OCI-LY1 (cell line): ENCODE measurements around the gene CPT1B.

Experiments used
- H2AFZ ChIP-seq: fragments of 200-600 bp; sonication (generic), shearing (Covaris generic); 2 replicates; pipeline ENCODE4 v1.6.0; 2014; ENCODE audit warnings: antibody characterized with exemption, mild to moderate bottlenecking, low read length
- H3F3A ChIP-seq: fragments of 200-600 bp; sonication (generic), shearing (Covaris generic); 2 replicates; pipeline ENCODE4 v1.6.0; 2014; ENCODE audit warnings: mild to moderate bottlenecking, antibody characterized with exemption, low read length, moderate library complexity; ENCODE audit not compliant: insufficient read depth
- H3K27ac ChIP-seq: fragments of 200-600 bp; sonication (generic); 2 replicates; pipeline ENCODE4 v1.5.1; 2014; ENCODE audit warnings: low read length, mixed run types, mild to moderate bottlenecking, low read depth; ENCODE audit not compliant: poor library complexity, severe bottlenecking
- H3K27me3 ChIP-seq: fragments of 200-600 bp; sonication (generic); 2 replicates; pipeline ENCODE4 v1.6.0; 2014; ENCODE audit warnings: antibody characterized with exemption, mild to moderate bottlenecking, low read length, moderate library complexity; ENCODE audit not compliant: insufficient read depth
- H3K36me3 ChIP-seq: fragments of 200-600 bp; sonication (generic); 2 replicates; pipeline ENCODE4 v1.6.1; 2014; ENCODE audit warnings: mild to moderate bottlenecking, antibody characterized with exemption, low read length, moderate library complexity, mixed read lengths; ENCODE audit not compliant: insufficient read depth
- H3K4me1 ChIP-seq: fragments of 200-600 bp; sonication (generic); 2 replicates; pipeline ENCODE4 v1.5.1; 2014; ENCODE audit warnings: mild to moderate bottlenecking, low read length, moderate library complexity; ENCODE audit not compliant: insufficient read depth, severe bottlenecking
- H3K4me2 ChIP-seq: fragments of 200-600 bp; sonication (generic), shearing (Covaris generic); 2 replicates; pipeline ENCODE4 v1.6.1; 2014; ENCODE audit warnings: low read length
- H3K4me3 ChIP-seq: fragments of 200-600 bp; sonication (generic); 2 replicates; pipeline ENCODE4 v1.5.1; 2014; ENCODE audit warnings: low read length, low read depth, mild to moderate bottlenecking, mixed read lengths; ENCODE audit not compliant: poor library complexity, severe bottlenecking
- H3K79me2 ChIP-seq: fragments of 200-600 bp; shearing (Covaris generic); 2 replicates; pipeline ENCODE4 v1.6.1; 2016; ENCODE audit warnings: mixed run types, low read length, mixed read lengths; ENCODE audit not compliant: insufficient read depth
- H3K9ac ChIP-seq: fragments of 200-600 bp; sonication (generic), shearing (Covaris generic); 2 replicates; pipeline ENCODE4 v1.6.1; 2014; ENCODE audit warnings: mild to moderate bottlenecking, low read length, mixed read lengths
- H3K9me2 ChIP-seq: fragments of 200-600 bp; sonication (generic), shearing (Covaris generic); 2 replicates; pipeline ENCODE4 v1.6.1; 2014; ENCODE audit warnings: low read depth, mild to moderate bottlenecking, low read length, mixed read lengths
- H3K9me3 ChIP-seq: fragments of 200-600 bp; shearing (Covaris generic); 2 replicates; pipeline ENCODE4 v1.6.1; 2014; ENCODE audit warnings: low read length, mixed read lengths
- H4K20me1 ChIP-seq: fragments of 200-600 bp; sonication (generic), shearing (Covaris generic); 2 replicates; pipeline ENCODE4 v1.6.0; 2016; ENCODE audit warnings: mild to moderate bottlenecking, low read length; ENCODE audit not compliant: insufficient read depth
- CTCF ChIP-seq: fragments of 200-600 bp; sonication (generic), shearing (Covaris generic); IDR thresholded peaks from 2 replicates; pipeline ENCODE4 v1.5.1; 2017; ENCODE audit warnings: mild to moderate bottlenecking, antibody characterized with exemption, low read length, moderate library complexity, mixed read lengths
- EZH2 ChIP-seq: fragments of 200-600 bp; sonication (generic), shearing (Covaris generic); IDR thresholded peaks from 2 replicates; pipeline ENCODE4 v1.8.0; 2017; ENCODE audit warnings: borderline replicate concordance, mixed run types, mild to moderate bottlenecking, antibody characterized with exemption, low read length, moderate library complexity, mixed read lengths

CPT1B gene

GRCh38 chr22:50605002-50605612 lies 26.9 kb upstream of the CPT1B start:
- Histone ChIP-seq H3K4me3 (no peak overlapping the region), H3K79me2 (no peaks in the 10 kb centered on the region), H3K9me2 (no peaks in the 10 kb centered on the region), H2AFZ (no peak overlapping the region), H3K27me3 (no peaks in the 10 kb centered on the region), H3K9me3 (no peaks in the 10 kb centered on the region), H4K20me1 (no peaks in the 10 kb centered on the region), H3K4me1 (no peaks in the 10 kb centered on the region), H3K9ac (no peak overlapping the region), H3K4me2 (no peak overlapping the region), H3F3A (no peaks in the 10 kb centered on the region), H3K36me3 (no peaks in the 10 kb centered on the region), H3K27ac (no peak overlapping the region)
- no peak for TF ChIP-seq EZH2
- TF ChIP-seq CTCF = no peak

- Histone ChIP-seq H3K27ac (no peak overlapping the region), H3K79me2 (no peaks in the 10 kb centered on the region), H4K20me1 (no peaks in the 10 kb centered on the region), H3F3A (no peaks in the 10 kb centered on the region), H3K9ac (no peak overlapping the region), H3K9me3 (no peaks in the 10 kb centered on the region), H3K9me2 (no peaks in the 10 kb centered on the region), H3K27me3 (no peaks in the 10 kb centered on the region), H3K36me3 (no peaks in the 10 kb centered on the region), H2AFZ (no peak overlapping the region), H3K4me2 (no peak overlapping the region), H3K4me3 (no peak overlapping the region), H3K4me1 (no peaks in the 10 kb centered on the region)
- TF ChIP-seq CTCF (no peak), EZH2 (no peak)
Observed at GRCh38 chr22:50604256-50605001, 26.2 kb upstream of the CPT1B start.

GRCh38 chr22:50603511-50604255 lies 25.5 kb upstream of the CPT1B start:
- Histone ChIP-seq H3K4me3 (no peak overlapping the region), H3K9ac (no peak overlapping the region), H3K27ac (no peak overlapping the region), H4K20me1 (no peaks in the 10 kb centered on the region), H3F3A (no peaks in the 10 kb centered on the region), H3K9me3 (no peaks in the 10 kb centered on the region), H2AFZ (no peak overlapping the region), H3K27me3 (no peaks in the 10 kb centered on the region), H3K36me3 (no peaks in the 10 kb centered on the region), H3K9me2 (no peaks in the 10 kb centered on the region), H3K79me2 (no peaks in the 10 kb centered on the region), H3K4me1 (no peaks in the 10 kb centered on the region), H3K4me2 (no peak overlapping the region)
- no peak for TF ChIP-seq CTCF
- no peak for TF ChIP-seq EZH2
